GM19455 (cell line): ENCODE measurements around the gene COPS8.

Experiments
- ATAC-seq: cut with Tn5 transposase; IDR thresholded peaks from one replicate; pipeline ENCODE4 v1.9.1; 2021; ENCODE audit not compliant: unreplicated experiment

Gene COPS8

DNA sequence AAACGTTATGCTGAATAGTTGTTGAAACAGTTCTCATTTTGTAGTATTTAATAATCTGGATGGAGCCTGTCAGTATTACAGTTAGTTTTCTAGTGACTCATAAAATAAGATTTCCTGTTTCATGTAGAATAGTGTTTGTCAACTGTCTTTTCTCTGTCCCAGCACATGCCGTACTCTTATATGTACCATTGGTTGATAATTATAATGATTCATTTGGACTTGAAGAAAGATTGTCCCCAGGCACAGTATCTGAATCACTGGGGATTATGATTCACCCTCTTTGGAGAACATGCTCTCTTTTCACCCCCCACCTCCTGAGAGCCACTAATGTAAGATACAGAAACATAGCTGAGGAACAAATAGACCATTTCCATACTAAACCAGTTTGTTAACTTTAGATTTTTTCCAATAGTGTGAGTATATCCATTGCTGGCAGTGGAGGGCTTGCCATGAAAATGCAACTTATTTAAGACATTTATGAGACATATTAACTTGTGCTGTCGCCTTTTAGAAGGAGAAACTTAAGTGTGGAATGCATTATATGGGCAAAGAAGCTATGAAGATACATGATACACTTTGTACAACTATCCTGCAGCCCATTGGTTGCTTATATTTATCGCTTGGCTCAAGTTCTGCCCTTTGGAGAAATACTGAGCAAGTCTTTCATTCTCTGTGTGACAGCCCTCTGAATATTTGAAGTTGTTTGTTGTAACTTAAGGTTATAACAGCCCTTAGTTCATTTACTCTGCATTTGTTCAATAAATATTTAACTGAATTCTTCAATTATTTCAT lies 12.4 kb downstream of the COPS8 start:
- ATAC-seq, result no peak

DNA sequence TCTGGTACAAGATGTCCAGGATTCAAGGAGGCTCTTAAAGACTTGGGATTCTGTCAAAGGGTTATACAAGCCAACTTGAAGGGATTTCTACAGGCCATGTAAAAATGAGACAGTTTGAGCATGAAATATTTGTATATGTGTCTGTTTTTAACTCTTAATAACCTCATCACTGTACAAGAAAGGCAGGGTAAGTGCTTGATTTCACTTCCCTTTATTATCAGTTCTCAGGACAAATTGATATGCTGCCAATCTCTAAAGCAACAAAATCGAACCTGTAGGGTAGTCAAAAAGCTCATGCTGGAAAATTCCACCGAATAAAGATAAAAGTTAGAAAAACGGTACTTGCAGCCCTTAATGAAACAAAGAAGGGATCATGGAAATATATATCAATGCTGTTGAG lies 14.1 kb downstream of the COPS8 start:
- ATAC-seq, result no peak

DNA sequence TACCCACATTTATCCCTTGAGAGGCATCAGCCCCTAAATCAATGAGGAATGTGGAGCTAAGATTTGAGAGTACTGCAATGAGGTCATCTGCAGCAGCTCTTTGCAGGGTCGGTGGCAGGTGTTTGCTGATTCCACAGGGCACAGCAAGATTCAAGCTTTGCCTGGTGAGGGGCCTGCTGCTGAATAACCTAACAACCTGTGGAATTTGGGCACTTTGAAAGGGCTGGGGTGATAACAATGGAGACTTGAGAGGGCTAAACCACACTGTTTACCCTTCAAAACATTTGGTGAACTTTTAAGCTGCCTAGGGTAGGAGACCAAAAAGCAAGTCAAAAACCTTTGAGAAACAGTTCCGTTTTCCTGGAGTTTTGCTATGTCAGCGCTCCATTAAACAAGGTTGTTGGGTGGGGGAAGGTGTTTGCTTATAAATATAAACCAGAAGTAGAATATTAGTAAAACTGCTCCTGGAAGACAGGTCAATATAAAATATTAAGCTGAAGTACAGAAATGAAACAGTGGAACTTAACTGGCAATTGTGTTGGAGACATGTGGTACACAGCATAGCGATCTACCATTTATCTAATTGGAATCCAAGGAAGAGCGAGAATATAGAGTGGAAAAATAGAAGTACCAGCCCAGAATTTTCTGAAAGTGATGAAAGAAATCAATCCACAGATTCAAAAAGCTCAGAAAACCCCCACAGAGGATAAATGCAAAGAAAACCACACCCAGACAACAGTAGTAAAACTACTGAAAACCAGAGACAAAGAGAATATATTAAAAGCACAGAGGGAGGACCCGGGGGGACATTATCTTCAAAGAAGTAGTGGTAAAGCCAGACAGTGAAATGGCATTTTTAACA lies 15.7 kb downstream of the COPS8 start:
- no peak for ATAC-seq

DNA sequence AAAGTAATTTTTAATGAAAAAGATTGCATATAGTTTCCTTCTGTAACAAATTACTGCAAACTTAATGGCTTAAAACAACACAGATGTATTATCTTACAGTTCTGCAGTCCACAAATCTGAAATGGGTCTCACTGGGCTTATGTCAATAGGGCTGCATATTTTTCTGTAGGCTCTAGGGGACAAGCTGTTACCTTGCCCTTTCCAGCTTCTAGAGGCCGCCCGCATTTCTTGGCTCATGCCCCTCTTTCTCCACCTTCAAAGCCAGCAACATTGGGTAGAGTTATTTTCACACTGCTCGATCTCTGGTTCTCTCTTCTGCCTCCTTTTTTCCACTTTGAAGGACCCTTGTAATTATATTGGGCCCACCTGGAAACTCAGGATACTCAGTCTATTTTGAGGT lies 16.7 kb downstream of the COPS8 start:
- ATAC-seq, result no peak

DNA sequence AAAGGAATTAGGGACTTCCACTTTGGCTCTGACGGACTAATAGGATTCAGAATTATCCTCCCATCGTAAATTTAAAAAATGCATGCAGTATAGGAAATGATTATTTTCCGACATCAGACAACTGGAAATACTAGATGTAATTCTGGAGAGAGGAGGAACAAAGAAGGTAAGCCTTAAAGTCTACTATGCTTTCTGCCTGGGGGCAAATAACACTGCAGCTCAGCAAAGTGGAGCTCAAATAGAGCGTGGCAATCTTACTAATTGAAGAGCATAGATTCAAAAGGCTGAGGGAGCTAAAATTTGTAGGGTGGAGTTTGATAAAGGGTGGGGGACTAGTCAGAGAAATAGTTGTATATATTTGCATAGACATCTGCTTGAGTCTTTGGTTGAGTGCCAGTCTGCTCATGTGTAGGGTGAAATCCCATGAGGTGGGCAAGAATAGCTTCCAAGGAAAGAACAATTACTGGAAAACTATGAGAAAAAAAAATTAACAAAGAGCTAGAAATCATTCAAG lies 23.8 kb downstream of the COPS8 start:
- ATAC-seq, result no peak

DNA sequence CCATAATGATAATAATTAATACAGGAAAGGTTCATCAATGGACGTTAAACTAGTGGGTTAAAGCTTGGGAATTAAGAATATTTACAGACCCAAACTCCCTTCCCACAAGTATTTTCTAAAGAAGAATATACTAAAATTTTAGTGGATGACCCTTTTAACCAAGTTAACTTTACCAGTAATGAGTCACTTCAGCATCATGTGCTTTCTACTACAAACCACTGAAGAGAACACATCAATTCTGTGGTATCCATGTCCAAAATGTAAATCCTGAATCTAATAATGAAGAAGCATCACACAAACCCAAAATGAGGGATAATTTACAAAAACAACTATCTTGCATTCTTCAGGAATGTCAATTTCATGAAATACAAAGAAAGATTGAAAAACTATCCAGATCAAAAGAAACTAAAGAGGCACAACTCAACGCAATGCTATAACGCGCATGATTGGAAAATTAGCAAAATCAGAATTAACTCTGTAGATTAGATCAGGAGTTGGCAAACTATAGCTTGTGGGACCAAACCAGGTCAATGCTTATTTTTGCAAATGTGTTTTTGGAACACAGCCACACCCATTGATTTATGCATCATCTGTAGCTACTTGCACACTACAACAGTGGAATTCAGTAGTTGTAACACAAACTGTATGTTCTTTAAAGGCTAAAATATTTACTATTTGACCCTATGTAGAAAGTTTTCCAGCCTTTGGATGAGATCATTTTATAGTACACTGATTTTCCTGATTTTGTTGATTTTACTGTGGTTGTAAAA lies 27.5 kb downstream of the COPS8 start:
- ATAC-seq, result no peak

DNA sequence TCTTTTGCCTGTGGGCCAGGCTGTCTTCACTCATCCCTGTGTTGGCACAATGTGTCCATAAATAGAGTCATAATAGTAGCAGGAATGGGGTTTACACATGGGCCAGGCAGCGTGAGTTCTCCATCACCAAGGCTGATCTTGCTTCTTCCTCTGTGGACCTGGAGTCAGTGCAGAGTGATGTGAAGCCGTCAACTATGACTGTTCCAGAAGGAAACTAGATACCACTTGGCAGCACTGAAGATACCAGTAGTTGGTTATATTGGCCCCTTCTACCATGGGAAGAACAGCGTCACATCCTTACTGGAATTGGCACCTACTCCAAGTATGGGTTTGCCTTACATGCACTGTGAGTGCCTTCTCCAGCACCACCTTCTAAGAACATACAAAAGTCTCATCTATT lies 30.2 kb downstream of the COPS8 start:
- ATAC-seq, result no peak

DNA sequence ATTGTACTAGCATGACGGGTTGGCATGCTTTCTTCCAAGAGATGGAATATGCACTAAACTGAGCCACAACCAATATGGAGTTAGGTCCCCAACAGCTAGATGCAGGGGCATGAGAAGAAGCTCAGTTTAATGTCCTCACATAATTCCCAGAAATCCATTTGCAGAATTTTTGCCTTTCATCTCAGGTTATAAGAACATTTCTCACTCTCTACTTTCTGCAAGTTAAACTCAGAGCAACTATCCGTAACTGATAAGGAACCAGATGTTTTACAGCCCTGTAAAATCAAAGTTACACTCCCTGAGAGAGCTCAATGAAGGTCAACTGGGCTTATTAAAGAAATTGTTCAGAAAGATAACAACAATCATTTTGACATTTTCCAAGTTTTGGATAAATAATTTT lies 30.7 kb downstream of the COPS8 start:
- no peak for ATAC-seq

DNA sequence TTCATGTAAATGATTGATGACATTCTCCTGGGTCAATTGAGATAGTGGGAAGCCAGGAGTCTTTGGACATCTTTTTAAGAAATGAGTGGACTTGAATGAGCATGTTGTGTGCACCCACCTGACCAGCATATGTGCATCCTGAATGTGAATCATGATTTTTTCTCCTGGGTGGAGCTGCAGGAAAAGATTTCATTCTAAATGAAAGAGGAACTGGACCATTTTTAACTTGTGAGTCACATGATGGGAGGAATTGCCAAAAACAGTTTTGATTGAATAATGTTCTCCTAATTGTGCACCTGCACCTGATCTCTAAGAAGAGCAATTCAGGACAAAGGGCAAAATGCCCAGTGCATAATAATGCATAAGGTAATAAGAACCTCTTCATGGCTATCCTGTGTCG lies 32.3 kb downstream of the COPS8 start:
- no peak for ATAC-seq

DNA sequence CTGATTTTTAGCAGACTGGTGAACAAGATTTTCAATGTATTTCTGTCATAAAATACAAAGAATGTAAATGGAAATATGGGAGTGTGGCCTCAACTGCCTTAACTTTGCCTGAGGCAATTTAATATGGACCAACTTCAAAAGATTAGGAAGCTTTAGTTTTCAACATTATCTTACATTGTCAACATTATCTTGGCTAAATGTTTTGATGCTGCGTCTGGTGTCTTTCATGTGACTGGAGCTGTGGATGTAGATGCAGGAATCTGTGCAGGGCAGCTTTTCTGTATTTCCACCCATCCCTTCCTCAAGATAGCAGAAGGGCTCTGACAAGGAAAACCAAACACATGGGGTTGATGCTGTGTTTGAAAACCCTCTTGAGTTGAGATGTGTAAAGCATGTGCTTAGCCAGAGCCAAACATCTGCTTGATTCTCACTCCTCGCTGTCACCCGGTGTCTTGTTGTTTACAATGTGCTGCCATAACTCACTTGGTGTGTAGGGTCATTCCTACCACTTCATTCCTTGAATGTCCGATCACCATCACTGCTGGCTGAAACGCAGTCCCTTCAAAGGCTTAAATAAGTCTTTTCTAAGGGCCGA lies 33.0 kb downstream of the COPS8 start:
- ATAC-seq, result no peak

DNA sequence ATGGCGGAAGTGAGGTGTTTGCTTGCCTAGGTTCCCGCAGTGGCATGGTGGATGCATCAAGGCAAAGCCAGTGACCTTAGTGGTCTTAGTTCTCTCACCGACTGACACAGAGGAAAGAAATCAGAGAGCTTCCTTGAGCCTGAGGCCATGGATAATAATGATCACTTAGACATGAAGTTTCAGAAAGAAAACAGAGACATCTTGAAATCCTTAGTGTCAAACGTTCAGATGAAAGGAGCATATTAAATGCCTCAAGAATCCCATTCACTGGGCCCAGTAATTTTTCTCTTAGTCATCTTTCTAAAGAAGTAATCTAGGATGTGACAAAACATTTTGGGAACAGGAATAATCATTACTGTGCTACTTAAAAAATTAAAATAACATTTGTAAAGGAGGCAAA lies 35.2 kb downstream of the COPS8 start:
- no peak for ATAC-seq

DNA sequence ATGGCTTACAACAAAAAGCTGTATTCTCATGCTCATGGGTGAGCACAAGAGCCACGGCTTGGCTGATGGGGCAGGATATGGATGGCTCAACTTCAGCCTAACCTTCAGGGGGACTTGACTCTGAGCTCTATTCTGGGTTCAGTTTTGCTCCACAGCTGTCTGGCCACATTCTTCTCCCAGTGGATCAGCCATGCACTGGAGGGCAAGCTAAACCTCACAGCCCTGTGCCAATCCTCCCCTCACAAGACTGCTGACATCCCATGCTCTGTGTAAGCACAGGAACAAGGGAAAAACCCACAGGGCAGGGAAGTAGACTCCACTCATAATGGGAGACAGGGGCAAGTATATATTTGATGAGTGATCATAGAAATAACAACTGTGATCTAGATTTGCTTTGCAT lies 35.6 kb downstream of the COPS8 start:
- ATAC-seq, result no peak

DNA sequence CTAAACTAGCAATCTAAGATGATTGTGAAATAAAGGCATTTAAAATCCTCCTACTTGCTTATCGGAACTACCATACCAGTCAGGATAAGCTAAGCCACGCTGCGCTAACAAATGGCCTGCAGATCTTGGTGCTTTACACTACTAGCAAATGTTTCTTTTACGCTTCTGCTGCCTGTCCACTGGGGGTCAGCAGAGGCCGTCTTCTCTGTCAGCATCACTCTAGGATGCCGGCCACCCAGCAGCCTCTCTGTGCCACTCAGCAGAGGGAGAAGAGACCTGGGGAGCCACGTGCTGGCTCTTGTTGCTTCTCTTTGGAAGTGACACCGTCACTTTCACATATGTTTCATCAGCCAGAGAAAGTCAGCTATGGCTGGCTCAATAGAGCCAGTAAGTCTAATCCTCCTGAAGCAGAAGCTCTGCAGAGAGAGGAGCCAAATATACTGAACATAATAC lies 36.6 kb downstream of the COPS8 start:
- no peak for ATAC-seq

DNA sequence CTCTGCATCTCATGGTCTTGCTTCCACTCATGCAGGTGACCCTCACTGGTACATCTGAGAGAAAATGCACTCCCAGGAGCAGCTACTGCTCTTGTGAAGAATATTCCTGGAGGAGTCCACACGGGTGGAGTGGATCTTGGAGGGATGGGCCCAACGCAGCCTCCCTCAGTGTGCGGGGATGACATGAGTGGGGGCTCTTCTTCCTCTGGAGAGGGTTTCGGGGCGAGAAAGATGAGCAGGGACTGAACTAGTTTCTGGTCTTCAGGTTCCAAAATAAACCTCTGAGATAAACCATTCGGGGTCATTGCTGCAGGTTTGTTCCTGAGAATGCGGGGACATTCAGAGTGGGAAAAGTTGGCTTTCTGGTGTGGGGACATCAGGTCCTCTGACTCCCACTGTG lies 39.1 kb downstream of the COPS8 start:
- no peak for ATAC-seq

DNA sequence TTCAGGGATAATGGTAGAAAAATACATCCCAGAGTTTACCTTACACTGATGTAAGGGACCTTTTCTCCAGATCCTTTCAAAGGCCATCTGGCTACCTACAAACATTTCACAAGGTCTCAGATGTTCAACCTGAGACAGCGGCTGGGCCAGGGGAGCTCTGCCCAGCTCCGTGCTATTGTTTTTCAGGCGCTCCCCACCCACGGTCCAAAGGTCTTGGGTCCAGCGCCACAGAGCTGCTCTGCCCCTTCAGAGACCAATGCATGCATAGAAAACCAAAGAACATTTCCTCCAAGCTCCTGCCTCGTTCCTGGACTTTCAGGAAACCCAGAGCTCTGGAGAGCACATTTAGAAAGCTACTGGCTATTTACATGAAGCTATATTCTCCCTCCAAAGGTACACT lies 40.3 kb downstream of the COPS8 start:
- no peak for ATAC-seq

DNA sequence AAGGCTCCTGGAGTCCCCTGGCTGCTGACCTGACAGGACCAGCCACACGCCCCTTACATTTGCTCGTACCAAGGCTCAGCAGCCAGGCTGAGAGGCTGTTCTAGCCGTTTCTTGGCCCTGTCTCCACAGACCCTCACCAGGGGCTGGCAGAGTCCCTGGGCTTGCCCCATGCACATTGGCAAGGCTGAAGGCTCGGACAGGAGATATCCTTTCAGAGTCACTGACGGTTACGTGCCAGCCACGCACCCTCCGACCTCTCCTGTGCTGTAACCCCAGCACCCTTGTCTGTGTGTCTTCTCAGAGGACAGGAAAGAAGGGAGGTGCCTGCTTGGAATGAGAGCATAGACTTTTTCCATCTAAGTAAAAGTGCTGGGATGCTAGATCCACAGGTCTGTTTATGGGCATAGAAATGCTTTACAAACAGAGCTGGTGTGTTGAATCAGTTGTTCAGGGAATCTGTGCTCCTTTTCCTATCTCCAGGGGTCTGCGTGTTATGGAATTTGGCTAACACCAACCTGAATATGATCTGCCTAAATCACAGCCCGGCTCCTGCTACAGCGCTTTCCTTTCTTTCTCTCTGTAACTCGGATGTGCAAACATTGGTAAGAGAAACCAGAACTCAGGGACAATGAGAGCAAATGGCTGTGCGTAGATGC lies 41.0 kb downstream of the COPS8 start:
- ATAC-seq, result no peak

DNA sequence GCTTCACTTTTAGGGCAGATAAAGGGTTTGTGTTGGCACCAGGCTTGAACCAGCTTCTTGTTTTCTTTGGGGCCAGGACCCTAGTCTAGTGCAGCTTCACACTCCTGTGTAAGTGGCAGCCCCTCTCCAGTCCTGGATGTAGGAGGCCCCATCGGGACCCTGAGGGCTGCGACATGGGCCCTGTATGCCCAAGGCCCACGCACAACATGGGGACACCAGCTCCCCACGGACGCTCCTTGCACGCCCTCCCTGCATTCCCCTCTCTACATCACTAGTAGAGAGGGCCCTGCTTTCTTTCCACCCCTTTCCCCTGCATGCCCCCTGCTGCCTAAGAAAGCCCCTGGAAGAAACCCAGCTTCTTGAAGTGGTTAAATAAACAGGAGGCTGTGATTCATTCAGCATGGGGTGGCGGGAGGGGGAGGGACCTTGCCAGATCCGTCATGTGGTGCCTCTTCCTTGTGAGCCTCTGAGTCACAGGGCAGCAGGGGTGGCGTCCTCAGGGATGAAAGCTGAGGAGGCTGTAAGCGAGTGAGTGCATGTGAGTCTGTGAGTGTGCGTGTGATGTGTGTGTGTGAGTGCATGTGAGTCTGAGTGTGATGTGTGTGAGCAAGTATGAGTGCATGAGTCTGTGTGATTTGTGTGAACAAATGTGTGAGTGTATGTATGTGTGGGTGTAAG lies 42.5 kb downstream of the COPS8 start:
- ATAC-seq, result no peak

DNA sequence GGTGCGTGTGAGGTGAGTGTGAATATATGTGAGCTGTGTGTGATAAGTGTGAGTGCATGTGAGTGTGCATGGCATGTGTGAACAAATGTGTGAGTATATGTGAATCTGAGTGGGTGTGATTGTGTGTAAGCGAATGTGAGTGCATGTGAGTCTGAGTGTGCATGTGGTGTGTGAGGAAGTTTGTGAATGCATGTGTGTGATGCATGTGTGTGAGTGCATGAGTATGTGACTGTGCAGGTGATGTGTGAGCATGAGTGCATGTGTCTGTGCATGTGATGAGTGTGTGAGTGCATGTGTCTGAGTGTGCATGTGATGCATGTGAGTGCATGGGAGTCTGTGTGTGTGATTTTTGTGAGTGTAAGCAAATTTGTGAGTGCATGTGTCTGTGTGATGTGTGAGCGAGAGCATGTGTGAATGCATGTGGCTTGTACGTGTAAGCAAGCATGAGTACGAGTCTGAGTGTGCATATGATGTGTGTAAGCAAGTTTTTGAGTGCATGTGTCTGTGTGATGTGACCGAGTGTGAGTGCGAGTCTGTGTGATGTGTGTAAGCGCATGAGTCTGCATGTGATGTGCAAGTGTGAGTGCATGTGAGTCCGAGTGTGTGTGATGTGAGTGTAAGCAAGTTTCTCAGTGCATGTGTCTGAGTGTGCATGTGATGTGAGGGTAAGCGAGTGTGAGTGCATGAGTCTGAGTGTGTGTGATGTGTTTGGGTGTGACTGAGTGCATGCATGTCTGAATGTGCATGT lies 43.3 kb downstream of the COPS8 start:
- ATAC-seq, result no peak

DNA sequence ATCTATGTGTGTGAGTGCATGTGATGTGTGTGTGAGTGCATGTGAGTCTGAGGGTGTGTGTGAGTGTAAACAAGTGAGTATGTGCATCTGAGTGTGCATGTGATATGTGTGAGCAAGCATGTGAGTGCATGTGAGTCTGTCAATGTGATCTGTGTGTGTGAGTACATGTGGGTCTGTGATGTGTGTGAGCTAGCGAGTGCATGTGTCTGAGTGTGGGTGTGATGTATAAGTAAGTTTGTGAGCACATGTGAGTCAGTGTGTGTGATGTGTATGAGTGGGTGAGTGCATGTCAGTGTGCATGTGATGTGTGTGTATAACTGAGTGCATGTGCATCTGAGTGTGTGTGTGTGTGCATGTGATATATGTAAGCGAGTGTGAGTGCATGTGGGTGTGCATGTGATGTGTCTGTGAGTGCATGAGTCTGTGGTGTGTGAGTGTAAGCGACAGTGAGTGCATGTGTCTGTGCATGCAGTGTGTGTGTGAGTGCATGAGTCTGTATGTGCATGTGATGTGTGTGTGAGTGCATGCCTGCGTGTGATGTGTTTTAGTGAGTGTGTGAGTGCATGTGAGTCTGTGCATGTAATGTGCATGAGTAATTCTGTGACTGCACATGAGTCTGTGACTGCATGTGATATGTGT lies 44.1 kb downstream of the COPS8 start:
- no peak for ATAC-seq
